ENCODE results near the gene HOXA7.

The HOXA7 gene

GRCh38 chr7:27131390-27131819, 25.1 kb downstream of the HOXA7 start:
- no peak for DNase-seq

DNA sequence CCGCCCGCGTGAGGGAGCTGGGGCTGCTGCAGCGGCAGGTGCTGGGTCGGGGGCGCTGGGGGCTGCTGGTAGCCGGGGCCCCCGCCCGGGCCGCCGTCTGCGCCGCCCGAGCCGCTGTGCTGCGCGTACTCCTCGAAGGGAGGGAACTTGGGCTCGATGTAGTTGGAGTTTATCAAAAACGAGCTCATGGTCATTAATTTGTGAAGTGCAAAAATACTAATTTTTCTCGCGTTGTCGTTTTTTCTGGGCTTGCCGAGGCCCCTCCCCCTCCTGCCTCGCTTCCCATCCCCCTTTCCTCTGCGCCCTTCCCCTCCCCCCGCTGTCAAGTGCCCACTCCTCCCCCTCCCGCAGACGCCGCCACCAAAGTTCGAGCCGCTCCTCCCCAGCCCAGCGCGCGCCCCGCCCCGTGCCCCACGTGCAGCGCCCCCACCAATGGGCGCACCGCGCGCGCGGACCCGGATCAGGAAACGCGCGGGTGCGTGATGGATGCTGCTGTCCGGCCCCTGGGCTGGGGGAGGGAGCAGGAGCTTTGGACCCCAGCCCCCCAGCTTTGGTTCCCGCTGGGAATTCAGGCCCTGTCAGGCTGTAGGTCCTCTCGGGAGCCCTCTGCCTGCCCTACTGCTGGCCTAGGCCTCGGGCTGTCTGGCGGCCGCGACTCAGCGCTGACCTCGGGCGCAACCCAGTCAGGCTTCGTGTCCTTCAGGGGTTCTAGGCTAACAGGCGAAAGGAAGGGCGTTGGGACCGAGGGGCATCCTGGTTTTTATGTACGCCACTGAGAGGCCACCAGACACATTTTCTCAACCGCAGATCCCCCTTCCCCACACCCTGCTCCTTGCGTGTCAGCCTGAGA, 25.7 kb downstream of the HOXA7 start, which contains the start of gene HOXA4:
TSS of gene HOXA4 (minus strand) at position 218 of the 850 bp plus-strand sequence. CDS start at position 194, 24 bp downstream.
- peak; percentile 77 for DNase-seq

DNA sequence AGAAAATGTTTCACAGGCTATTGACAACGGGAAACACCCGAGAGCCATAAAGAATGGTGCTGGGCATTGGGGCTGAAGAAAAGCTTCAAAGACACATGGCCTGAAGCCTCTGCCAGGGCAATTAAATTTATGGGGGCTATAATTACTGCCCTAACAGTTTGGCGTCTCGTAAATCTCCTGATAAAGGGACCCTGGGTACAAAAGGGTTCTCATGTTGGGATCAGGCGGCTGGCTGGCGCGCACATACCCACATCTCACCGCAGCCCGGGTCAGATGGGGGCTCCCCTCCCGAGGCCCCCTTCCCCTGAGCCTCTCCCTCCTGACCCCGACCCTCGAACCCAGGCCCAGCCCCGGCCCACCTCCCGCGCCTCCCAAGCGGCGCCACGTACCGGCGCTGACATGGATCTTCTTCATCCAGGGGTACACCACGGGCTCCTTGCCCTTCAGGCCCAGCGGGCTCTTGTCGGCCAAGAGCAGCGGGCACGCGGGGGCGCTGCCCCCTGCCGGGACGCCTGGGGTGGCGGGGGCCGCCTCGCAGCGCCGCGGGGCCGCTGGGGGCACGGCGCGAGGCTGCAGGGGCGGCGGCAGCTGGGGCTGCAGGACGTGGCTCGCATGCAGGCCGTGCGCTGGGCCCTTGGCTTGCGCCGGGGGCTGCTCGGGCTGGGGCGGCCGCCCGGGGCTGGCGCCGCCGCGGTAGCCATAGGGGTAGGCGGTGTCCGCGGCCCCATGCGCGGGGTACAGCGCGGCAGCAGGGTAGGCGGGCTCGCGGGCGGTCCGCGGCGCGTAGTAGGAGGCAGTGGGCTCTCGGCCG, 26.5 kb downstream of the HOXA7 start:
- no peak for DNase-seq

- DNase-seq: no peak
Measured at GRCh38 chr7:27128776-27129728, 27.4 kb downstream of the HOXA7 start.

GRCh38 chr7:27128034-27128433, 28.4 kb downstream of the HOXA7 start:
- no peak for DNase-seq

DNA sequence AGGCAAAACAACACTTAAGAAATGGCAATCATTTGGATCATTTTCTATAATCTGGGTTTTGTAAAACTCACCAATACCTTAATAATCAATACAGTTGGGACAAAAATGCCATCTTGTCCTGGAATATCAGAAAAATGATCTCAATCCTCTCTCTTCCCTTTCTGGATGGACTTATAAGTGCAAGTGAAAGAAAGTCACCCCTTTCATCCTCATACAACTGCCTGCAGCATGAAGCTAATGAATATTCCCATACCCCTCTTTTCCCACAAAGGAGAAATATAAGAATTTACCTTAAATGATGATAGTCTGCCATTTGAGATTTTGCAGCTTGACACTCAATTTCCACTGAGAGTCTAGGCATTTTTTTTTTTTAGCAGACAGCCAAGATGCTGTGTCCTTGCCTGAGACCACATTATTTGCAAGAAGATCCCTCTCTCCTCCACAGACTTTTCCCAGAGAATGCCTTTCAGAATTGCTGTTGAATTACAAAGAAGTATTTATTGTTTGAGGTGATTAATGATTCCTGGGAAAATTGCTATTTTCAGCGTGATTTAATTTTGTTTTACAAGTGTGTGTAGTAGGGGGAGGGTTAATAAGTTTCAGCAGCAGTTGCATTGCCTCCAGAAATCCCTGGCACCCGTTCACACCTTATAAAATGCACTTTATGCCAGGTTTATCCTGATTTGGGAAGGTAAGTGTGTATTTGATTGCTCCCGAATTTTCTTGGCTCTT, 29.7 kb downstream of the HOXA7 start:
- DNase-seq: no peak

GRCh38 chr7:27125986-27126394, 30.5 kb downstream of the HOXA7 start:
- no peak for DNase-seq

GRCh38 chr7:27124902-27125689, 31.4 kb downstream of the HOXA7 start:
- DNase-seq: no peak

GRCh38 chr7:27124096-27124901, 32.2 kb downstream of the HOXA7 start:
- DNase-seq: no peak

DNA sequence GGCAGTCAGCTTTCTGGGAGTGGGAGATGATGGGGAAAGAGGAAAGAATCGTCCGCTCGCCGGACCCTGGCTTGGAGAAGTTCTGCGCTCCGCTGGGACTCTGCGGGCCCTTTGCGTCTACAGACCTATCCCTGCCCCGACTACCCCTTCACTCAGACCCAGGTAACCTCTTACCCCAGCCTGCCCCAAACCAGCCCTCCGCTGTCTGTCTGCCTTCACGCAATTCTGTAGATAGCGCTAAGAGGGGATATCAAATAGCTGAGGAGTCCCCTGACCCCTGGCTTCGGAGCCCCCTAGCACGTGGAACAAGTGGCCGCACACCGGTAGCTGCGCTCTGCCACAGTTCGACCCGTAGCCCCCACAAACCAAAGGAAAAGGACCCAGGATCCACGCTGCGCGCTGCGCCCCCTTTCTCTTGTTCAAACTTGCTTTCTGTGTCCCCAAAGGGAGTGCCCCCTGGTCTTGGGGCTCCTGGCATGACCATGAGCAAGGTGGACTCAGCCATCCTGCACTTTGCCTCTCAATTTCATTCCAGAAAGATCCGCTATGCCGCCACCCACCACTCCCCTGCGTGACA, 32.9 kb downstream of the HOXA7 start:
- DNase-seq: no peak

- no peak for DNase-seq
Measured at GRCh38 chr7:27123007-27123476, 33.4 kb downstream of the HOXA7 start.

- DNase-seq: no peak
Measured at GRCh38 chr7:27122077-27122910, 34.2 kb downstream of the HOXA7 start.

DNA sequence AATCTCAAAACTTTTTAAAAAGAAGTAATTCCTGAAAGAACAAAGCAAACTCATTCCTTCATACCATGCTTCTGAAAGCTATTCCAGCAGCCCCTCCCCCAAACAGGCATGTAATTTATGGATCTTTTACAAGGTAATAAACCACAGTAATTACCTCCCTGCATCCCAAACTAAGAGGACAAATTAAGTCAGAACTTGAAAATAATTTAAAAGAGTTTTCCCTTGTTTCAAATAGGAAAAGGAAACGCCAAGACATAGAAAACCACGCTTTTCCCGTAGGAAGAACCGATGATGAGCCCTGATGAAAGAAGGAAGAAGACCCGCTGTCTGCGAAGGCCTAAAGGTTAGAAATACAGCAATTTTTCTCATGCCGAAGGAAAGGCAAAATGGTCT, 34.8 kb downstream of the HOXA7 start:
- DNase-seq: no peak

DNA sequence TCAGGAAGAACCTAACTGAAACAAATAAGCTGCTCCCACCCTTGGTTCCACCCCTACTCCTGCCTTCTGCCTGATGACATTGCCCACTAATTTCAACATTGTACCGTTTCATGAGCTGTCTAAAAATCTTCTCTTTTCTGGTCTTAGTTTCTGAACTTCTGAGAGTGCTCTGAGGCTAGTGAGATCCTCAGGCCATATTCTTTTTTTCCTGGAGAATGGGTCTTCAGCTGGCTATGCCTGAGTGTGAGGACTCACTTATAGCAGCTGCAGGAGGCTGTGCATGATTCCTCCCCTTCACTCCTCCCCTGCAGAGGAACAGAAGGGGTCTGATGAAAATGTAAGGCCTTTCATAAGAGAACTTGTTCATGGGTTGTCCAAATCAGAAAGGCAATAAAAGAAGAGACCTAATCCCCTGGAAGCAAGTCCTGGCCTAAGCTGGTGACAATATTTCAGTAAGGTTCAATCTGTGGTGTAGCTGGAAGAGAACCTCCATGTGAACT, 37.0 kb downstream of the HOXA7 start:
- DNase-seq: no peak

DNA sequence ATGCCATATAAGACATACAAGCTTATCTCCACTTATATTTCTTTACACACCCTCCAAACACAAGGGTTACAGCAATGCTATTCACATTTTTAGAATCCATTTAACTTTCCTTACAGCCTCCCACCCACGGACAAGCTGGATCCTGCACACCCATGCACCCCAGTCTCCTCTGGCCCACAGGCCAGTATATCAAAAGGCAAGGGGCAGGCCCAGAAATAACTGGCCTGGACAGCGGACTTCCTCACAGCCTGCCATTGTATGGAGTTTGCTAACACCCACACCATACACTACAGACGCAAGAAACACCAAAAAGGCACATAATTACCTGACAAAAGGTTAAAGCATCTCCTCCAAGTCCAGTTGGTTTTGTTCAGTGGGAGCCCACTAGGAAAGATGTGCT, 37.9 kb downstream of the HOXA7 start:
- DNase-seq: no peak

DNA sequence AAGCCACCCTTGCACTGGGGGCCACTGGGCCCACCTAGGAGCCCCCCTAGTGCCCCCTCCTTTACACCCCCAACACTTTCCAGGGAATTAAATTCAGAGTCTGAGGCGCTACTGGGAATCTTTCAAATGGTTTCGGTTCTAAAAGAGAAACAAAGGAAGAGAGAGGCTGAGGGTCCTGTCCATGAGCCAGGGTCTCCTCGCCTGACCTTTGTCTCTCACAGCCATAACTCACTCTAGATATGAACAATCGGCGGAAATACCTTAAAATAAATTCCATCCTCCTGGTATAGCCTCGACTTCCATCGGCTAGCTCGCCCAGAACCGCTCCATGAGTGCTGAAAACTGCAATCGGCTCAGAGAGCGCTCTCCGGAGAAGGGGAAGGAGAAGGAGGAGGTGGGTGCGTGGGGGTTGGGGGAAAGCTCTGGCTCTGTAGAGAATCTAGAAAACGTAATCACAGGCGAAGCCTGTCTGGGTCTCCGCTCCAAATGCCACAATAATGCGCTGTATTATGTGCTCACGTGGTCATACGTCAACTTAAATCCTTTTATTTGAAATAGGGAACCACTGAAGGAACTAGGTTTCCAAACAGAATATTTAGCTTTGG, 38.5 kb downstream of the HOXA7 start:
- no peak for DNase-seq

DNA sequence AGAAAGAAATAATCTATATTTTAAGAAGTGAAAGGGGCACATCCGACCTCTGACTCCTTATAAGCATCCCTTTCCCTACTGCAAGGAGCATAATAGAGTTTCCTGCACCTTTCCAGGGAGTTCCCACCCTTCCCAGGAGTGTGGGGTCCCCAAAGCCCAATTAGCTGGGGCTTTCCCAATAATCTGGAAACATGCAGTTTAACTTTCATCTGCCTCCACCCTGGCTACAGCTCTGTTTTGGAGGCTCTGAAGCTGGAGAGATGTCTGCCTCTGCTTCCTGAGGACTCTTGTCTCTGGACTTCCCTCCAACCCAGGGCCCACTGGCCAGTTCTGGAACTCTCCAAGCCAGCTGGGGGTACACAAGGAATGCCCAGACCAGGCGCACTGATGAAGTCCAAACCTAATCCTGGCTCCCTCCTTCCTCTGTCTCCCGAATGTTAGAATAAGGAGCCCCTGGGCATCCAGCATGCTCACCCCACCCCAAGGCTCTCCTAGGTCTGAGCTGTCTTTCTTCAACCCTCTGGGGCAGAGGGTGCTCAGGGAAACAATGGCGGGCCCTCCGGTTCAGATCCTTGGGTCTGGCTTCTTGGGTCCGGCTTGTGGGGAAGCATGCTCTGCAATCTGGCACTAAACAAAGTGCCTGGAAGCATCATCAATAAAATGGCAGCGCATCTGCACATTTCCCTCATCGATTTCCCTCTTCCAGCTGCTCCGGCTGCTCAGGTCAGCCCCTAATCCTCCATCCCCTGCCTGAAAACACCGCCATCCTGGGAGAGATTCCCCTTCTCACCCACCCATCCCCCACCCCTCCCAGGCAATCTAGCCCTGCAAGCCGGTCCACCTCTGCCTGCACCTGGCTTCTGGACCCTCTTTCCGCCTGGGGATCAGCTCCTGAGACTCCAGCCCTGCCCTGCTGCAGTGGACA, 39.3 kb downstream of the HOXA7 start:
- no peak for DNase-seq
